HepG2 (cell line): ENCODE data around the gene PRR30. TPM values are rescaled to one million over a fixed set of nuclear protein-coding genes. Genes with fewer than 3 reads are reported as not detected.

Source experiments
- GATAD2A ChIP-seq: IDR thresholded peaks from 2 replicates; pipeline ENCODE4 v1.6.1; 2016
- GTF2F1 ChIP-seq: fragments of 150-350 bp; IDR thresholded peaks from 2 replicates; pipeline ENCODE4 v1.6.1; 2014; ENCODE audit warnings: low read length
- HNRNPUL1 ChIP-seq: fragments of 200-400 bp; formaldehyde crosslinking; IDR thresholded peaks from 2 replicates; pipeline ENCODE4 v1.6.1; 2017; ENCODE audit warnings: low read depth, mild to moderate bottlenecking, low read length, moderate library complexity
- LCORL ChIP-seq, 2 experiments: fragments of 450-650 bp in 1 of 2; sonication (generic) in 1 of 2; formaldehyde crosslinking in 1 of 2; IDR thresholded peaks; 2 replicates each; pipeline versions ENCODE4 v1.5.0 to v1.6.1; 2017 to 2020; ENCODE audit warnings: antibody characterized with exemption in 1 of 2, missing genetic modification reagents in 1 of 2
- NR2F6 ChIP-seq, 2 experiments: IDR thresholded peaks; 2 replicates each; pipeline ENCODE4 v1.6.1; 2016; ENCODE audit warnings: antibody characterized with exemption in 1 of 2, mild to moderate bottlenecking in 1 of 2
- SIN3A ChIP-seq: IDR thresholded peaks from 2 replicates; pipeline ENCODE4 v1.6.1; 2011; ENCODE audit warnings: low read depth, mild to moderate bottlenecking, control low read depth, low read length, borderline replicate concordance
- SOX5 ChIP-seq: IDR thresholded peaks from 2 replicates; pipeline ENCODE4 v1.6.1; 2016; ENCODE audit warnings: borderline replicate concordance
- THAP11 ChIP-seq: IDR thresholded peaks from 2 replicates; pipeline ENCODE4 v1.6.1; 2016; ENCODE audit warnings: missing biosample characterization, missing genetic modification reagents
- TOPORS ChIP-seq: sonication (generic); formaldehyde crosslinking; IDR thresholded peaks from 2 replicates; pipeline ENCODE4 v1.8.0; 2023; ENCODE audit warnings: mild to moderate bottlenecking, missing genetic modification reagents
- ZMYM2 ChIP-seq: sonication (generic); formaldehyde crosslinking; IDR thresholded peaks from 2 replicates; pipeline ENCODE4 v1.8.0; 2022; ENCODE audit warnings: mild to moderate bottlenecking, missing genetic modification reagents
- polyA plus RNA-seq, 8 experiments: library from polyadenylated mRNA; depleted of rRNA in 3 of 8; stranded (reverse) in 7 of 8; unstranded in 1 of 8; fragments of >200 nt; fragmentation: Illumina TruSeq in 4 of 8; extraction: Trizol in 4 of 8; gene quantifications; 2 replicates each; pipeline versions ENCODE4 v1.2.1 to v1.2.3, GENCODE V29; 2011 to 2016; ENCODE audit warnings: low read depth in 4 of 8, missing spikeins in 1 of 8, mixed read lengths in 1 of 8; ENCODE audit not compliant: insufficient read depth in 1 of 8
- total RNA-seq, 5 experiments: library from RNA; depleted of rRNA; stranded (reverse); fragments of >200 nt; fragmentation: Illumina TruSeq; extraction: Trizol; gene quantifications; 2 replicates each; pipeline ENCODE4 v1.2.3, GENCODE V29; 2016; ENCODE audit warnings: low read depth in 1 of 5
- TF ChIP-seq, protein P1 (sequence below): IDR thresholded peaks from 2 replicates; pipeline ENCODE4 v1.6.1; 2016; ENCODE audit warnings: low read depth, control low read depth
- TF ChIP-seq, protein P2 (sequence below): sonication (generic); formaldehyde crosslinking; IDR thresholded peaks from 2 replicates; pipeline ENCODE4 v1.4.0; 2020; ENCODE audit warnings: missing genetic modification reagents
- TF ChIP-seq, protein P3 (sequence below): IDR thresholded peaks from 2 replicates; pipeline ENCODE4 v1.6.1; 2012; ENCODE audit warnings: inconsistent platforms
- TF ChIP-seq, protein P4 (sequence below), 2 experiments: fragments of 450-650 bp in 1 of 2; sonication (generic) in 1 of 2; formaldehyde crosslinking; IDR thresholded peaks; 2 replicates each; pipeline versions ENCODE4 v1.5.0 to v1.8.0; 2020 to 2022; ENCODE audit warnings: mild to moderate bottlenecking in 1 of 2, missing genetic modification reagents in 1 of 2
- TF ChIP-seq, protein P5 (sequence below): sonication (generic); formaldehyde crosslinking; IDR thresholded peaks from 2 replicates; pipeline ENCODE4 v1.4.0; 2020; ENCODE audit warnings: missing genetic modification reagents, low read depth, mild to moderate bottlenecking, borderline replicate concordance
- TF ChIP-seq, protein P6 (sequence below): sonication (generic); formaldehyde crosslinking; IDR thresholded peaks from 2 replicates; pipeline ENCODE4 v1.8.0; 2022; ENCODE audit warnings: mild to moderate bottlenecking, missing genetic modification reagents; ENCODE audit not compliant: insufficient replicate concordance
- TF ChIP-seq, protein P7 (sequence below): sonication (generic); formaldehyde crosslinking; IDR thresholded peaks from 2 replicates; pipeline ENCODE4 v1.9.0; 2021; ENCODE audit warnings: missing genetic modification reagents, mild to moderate bottlenecking, borderline replicate concordance

The PRR30 gene
- total and polyA plus RNA-seq, 2 of the 13 experiments (the other 11 are each of a cell fraction or from before 2014, with no cell fraction given) = not detected

DNA sequence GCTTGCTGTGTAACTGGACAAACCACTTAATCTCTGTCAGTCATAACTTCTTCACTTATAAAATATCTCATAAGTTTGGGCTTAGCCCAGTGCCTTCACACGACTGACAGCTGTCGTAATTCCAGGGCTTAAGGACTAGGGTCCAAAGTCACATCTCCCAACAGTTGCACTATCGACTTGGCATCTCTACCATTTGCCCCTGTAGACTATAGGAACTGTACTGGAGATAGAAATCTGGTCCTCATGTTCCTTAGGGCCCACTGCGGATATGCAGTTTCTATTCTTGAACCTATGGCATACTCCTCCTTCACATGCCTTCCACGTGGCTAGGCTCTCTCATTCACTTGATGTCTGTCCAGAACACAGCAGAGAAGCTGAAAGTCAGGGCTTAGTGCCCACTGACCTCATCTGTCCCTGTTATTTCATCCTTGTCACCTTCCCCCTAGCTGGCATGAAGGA lies 12.9 kb downstream of the PRR30 start (continued):
- TF ChIP-seq, protein P1, sequence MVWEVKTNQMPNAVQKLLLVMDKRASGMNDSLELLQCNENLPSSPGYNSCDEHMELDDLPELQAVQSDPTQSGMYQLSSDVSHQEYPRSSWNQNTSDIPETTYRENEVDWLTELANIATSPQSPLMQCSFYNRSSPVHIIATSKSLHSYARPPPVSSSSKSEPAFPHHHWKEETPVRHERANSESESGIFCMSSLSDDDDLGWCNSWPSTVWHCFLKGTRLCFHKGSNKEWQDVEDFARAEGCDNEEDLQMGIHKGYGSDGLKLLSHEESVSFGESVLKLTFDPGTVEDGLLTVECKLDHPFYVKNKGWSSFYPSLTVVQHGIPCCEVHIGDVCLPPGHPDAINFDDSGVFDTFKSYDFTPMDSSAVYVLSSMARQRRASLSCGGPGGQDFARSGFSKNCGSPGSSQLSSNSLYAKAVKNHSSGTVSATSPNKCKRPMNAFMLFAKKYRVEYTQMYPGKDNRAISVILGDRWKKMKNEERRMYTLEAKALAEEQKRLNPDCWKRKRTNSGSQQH (CRISPR knock-in tag) = no peak
- TF ChIP-seq, protein P2, sequence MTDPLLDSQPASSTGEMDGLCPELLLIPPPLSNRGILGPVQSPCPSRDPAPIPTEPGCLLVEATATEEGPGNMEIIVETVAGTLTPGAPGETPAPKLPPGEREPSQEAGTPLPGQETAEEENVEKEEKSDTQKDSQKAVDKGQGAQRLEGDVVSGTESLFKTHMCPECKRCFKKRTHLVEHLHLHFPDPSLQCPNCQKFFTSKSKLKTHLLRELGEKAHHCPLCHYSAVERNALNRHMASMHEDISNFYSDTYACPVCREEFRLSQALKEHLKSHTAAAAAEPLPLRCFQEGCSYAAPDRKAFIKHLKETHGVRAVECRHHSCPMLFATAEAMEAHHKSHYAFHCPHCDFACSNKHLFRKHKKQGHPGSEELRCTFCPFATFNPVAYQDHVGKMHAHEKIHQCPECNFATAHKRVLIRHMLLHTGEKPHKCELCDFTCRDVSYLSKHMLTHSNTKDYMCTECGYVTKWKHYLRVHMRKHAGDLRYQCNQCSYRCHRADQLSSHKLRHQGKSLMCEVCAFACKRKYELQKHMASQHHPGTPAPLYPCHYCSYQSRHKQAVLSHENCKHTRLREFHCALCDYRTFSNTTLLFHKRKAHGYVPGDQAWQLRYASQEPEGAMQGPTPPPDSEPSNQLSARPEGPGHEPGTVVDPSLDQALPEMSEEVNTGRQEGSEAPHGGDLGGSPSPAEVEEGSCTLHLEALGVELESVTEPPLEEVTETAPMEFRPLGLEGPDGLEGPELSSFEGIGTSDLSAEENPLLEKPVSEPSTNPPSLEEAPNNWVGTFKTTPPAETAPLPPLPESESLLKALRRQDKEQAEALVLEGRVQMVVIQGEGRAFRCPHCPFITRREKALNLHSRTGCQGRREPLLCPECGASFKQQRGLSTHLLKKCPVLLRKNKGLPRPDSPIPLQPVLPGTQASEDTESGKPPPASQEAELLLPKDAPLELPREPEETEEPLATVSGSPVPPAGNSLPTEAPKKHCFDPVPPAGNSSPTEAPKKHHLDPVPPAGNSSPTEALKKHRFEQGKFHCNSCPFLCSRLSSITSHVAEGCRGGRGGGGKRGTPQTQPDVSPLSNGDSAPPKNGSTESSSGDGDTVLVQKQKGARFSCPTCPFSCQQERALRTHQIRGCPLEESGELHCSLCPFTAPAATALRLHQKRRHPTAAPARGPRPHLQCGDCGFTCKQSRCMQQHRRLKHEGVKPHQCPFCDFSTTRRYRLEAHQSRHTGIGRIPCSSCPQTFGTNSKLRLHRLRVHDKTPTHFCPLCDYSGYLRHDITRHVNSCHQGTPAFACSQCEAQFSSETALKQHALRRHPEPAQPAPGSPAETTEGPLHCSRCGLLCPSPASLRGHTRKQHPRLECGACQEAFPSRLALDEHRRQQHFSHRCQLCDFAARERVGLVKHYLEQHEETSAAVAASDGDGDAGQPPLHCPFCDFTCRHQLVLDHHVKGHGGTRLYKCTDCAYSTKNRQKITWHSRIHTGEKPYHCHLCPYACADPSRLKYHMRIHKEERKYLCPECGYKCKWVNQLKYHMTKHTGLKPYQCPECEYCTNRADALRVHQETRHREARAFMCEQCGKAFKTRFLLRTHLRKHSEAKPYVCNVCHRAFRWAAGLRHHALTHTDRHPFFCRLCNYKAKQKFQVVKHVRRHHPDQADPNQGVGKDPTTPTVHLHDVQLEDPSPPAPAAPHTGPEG (CRISPR knock-in tag) = no peak
- TF ChIP-seq GATAD2A (CRISPR knock-in tag) (peak; percentile 53; the same call in 1 of the 2 replicates), THAP11 (no peak), HNRNPUL1 (no peak), NR2F6 (IDR thresholded peaks at IDR 0.05) (no peak), NR2F6 (CRISPR knock-in tag; IDR thresholded peaks at IDR 0.05) (0 out of 2 replicates have a peak, but pooled peaks have one; percentile 6), GTF2F1 (no peak), SIN3A (no peak), TOPORS (CRISPR knock-in tag) (no peak), LCORL (IDR thresholded peaks at IDR 0.05) (no peak), LCORL (CRISPR knock-in tag; IDR thresholded peaks at IDR 0.05) (no peak), SOX5 (no peak), ZMYM2 (no peak)
- TF ChIP-seq, protein P3, sequence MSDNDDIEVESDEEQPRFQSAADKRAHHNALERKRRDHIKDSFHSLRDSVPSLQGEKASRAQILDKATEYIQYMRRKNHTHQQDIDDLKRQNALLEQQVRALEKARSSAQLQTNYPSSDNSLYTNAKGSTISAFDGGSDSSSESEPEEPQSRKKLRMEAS = peak; percentile 49; the same call in 1 of the 2 replicates
- TF ChIP-seq, protein P4, sequence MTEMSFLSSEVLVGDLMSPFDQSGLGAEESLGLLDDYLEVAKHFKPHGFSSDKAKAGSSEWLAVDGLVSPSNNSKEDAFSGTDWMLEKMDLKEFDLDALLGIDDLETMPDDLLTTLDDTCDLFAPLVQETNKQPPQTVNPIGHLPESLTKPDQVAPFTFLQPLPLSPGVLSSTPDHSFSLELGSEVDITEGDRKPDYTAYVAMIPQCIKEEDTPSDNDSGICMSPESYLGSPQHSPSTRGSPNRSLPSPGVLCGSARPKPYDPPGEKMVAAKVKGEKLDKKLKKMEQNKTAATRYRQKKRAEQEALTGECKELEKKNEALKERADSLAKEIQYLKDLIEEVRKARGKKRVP (CRISPR knock-in tag; IDR thresholded peaks at IDR 0.05) = no peak
- TF ChIP-seq, protein P5, sequence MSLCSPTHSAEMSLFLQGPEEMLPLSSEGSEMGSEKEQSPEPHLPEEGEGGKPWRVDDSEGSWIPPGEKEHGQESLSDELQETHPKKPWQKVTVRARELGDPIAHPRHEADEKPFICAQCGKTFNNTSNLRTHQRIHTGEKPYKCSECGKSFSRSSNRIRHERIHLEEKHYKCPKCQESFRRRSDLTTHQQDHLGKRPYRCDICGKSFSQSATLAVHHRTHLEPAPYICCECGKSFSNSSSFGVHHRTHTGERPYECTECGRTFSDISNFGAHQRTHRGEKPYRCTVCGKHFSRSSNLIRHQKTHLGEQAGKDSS (CRISPR knock-in tag) = no peak
- TF ChIP-seq, protein P6, sequence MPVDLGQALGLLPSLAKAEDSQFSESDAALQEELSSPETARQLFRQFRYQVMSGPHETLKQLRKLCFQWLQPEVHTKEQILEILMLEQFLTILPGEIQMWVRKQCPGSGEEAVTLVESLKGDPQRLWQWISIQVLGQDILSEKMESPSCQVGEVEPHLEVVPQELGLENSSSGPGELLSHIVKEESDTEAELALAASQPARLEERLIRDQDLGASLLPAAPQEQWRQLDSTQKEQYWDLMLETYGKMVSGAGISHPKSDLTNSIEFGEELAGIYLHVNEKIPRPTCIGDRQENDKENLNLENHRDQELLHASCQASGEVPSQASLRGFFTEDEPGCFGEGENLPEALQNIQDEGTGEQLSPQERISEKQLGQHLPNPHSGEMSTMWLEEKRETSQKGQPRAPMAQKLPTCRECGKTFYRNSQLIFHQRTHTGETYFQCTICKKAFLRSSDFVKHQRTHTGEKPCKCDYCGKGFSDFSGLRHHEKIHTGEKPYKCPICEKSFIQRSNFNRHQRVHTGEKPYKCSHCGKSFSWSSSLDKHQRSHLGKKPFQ (CRISPR knock-in tag) = no peak
- TF ChIP-seq, protein P7, sequence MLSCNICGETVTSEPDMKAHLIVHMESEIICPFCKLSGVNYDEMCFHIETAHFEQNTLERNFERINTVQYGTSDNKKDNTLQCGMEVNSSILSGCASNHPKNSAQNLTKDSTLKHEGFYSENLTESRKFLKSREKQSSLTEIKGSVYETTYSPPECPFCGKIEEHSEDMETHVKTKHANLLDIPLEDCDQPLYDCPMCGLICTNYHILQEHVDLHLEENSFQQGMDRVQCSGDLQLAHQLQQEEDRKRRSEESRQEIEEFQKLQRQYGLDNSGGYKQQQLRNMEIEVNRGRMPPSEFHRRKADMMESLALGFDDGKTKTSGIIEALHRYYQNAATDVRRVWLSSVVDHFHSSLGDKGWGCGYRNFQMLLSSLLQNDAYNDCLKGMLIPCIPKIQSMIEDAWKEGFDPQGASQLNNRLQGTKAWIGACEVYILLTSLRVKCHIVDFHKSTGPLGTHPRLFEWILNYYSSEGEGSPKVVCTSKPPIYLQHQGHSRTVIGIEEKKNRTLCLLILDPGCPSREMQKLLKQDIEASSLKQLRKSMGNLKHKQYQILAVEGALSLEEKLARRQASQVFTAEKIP (CRISPR knock-in tag) = no peak
